Measurements from ENCODE around the gene ATP11A. TPM values are rescaled to one million over a fixed set of nuclear protein-coding genes. Genes with fewer than 3 reads are reported as not detected.

The ATP11A gene
- total RNA-seq, 1 experiment from 2014 or later: 80.4 TPM

- RAD21 ChIA-PET (ENCODE audit: low non-redundant PET in 1 of 2, low total read pairs in 2 of 2, uncharacterized antibody in 2 of 2, unreplicated experiment in 2 of 2): no interaction called here
- intact Hi-C loops (cut with micrococcal nuclease): no loop called here
- CTCF ChIA-PET: no interaction called here
- peaks cover 63% of the 10 kb centered on the region for H3K79me2 ChIP-seq (ENCODE audit: insufficient read depth, low read length)
- H3K9me3 ChIP-seq (ENCODE audit: control insufficient read depth in 1 of 2, insufficient read depth in 1 of 2, low read depth in 1 of 2, low read length in 2 of 2): no peaks in the 10 kb centered on the region
- TF ChIP-seq CTCF (IDR thresholded peaks at IDR 0.05 in 2 of 3, conservative IDR thresholded peaks at IDR 0.05 in 1 of 3; ENCODE audit: borderline replicate concordance in 1 of 3, insufficient read depth in 1 of 3, low read depth in 2 of 3, low read length in 2 of 3) (no peak), EZH2phosphoT487 (IDR thresholded peaks at IDR 0.05; ENCODE audit: borderline replicate concordance) (no peak), TCF7L2 (IDR thresholded peaks at IDR 0.05; ENCODE audit: borderline replicate concordance, extremely low read depth, insufficient read depth, insufficient read length) (peak; percentile 25), EZH2 (IDR thresholded peaks at IDR 0.05) (no peak), YY1 (IDR thresholded peaks at IDR 0.05; ENCODE audit: extremely low read depth, insufficient replicate concordance, low read depth, low read length) (no peak), CBX3 (IDR thresholded peaks at IDR 0.05; ENCODE audit: low read depth) (no peak)
- H2AFZ ChIP-seq (ENCODE audit: low read depth, low read length, poor library complexity, severe bottlenecking): no peak overlapping the region
- H3K9ac ChIP-seq (ENCODE audit: low read length): 0 out of 2 replicates have a peak overlapping the region, but pooled peaks have one; percentile 19
- POLR2A ChIA-PET: no interaction called here
- no peaks in the 10 kb centered on the region; a peak in 1 of 4 replicates for H3K36me3 ChIP-seq (ENCODE audit: control insufficient read depth in 1 of 2, insufficient read depth in 2 of 2, low read length in 2 of 2)
- no peaks in the 10 kb centered on the region for H3K9me2 ChIP-seq (ENCODE audit: insufficient read depth)
- peaks cover 60 to 68% of the 10 kb centered on the region in 2 experiments for H3K4me1 ChIP-seq (ENCODE audit: control insufficient read depth in 1 of 2, insufficient read depth in 2 of 2, low read length in 2 of 2)
- BruUV-seq (replicated peaks): no TSS peak
- H3K4me3 ChIP-seq (replicated peaks in 1 of 2; ENCODE audit: low read depth in 1 of 2, low read length in 2 of 2): no peak overlapping the region
- H3K27ac ChIP-seq (ENCODE audit: low read depth, low read length): peak overlapping the region; percentile 6; the same call in 1 of the 2 replicates
- H3K27me3 ChIP-seq (ENCODE audit: insufficient read depth, low read length): no peaks in the 10 kb centered on the region
- ATAC-seq: no peak
- no peaks in the 10 kb centered on the region for H4K20me1 ChIP-seq (ENCODE audit: insufficient read depth)
- H3K4me2 ChIP-seq (ENCODE audit: low read length): peak overlapping the region; percentile 46
- DNase-seq (ENCODE audit: low read depth, low spot score): no peak
Observed at GRCh38 chr13:112715715-112716460, 26.1 kb downstream of the ATP11A start.

Measured in HCT116 (cell line).